Transverse colon (tissue), 4 donors: Measurements from ENCODE around the gene MAMSTR. TPM values are rescaled to one million over a fixed set of nuclear protein-coding genes. Genes with fewer than 3 reads are reported as not detected.
"Not testable (repeated sequence)": the region's sequence is repeated elsewhere in the genome, so short reads cannot be mapped to it uniquely, and the experiment has no call there.

ENCODE experiments used
- DNase-seq: peaks from one replicate; pipeline ENCODE4 v3.0.0-alpha.2; 2019
- H3K27ac ChIP-seq, 4 donors: fragments of 200-600 bp; sonication (generic); 2 replicates each; pipeline ENCODE4 v1.5.1; 2016 to 2018; ENCODE audit warnings: inconsistent platforms in 4 of 4
- H3K27me3 ChIP-seq: fragments of 200-600 bp; sonication (generic); 2 replicates; pipeline ENCODE4 v1.5.1; 2017; ENCODE audit warnings: inconsistent platforms
- H3K36me3 ChIP-seq, 4 donors: fragments of 200-600 bp; sonication (generic); 2 replicates each; pipeline ENCODE4 v1.5.1; 2017 to 2019; ENCODE audit warnings: inconsistent platforms in 4 of 4
- H3K4me1 ChIP-seq, 4 donors: fragments of 200-600 bp; sonication (generic); 2 replicates each; pipeline ENCODE4 v1.5.1; 2017 to 2020; ENCODE audit warnings: inconsistent platforms in 4 of 4
- H3K4me3 ChIP-seq, 4 donors: fragments of 200-600 bp; sonication (generic); 1 replicate in 1 of 4; 2 replicates in 3 of 4; pipeline versions ENCODE4 v1.5.1 to v1.6.1; 2017 to 2019; ENCODE audit warnings: inconsistent platforms in 4 of 4
- H3K9me3 ChIP-seq, 2 donors: fragments of 200-600 bp; sonication (generic); 2 replicates each; pipeline ENCODE4 v1.5.1; 2017 to 2019; ENCODE audit warnings: inconsistent platforms in 2 of 2
- CTCF ChIP-seq, 5 experiments: fragments of 200-600 bp in 3 of 5; fragments of 450-650 bp in 2 of 5; sonication (generic) in 3 of 5; IDR thresholded peaks; 1 replicate in 2 of 5; 2 replicates in 3 of 5; pipeline ENCODE4 v1.5.1; 2016 to 2017; ENCODE audit warnings: antibody characterized with exemption in 5 of 5, inconsistent platforms in 3 of 5, mild to moderate bottlenecking in 2 of 5, moderate library complexity in 1 of 5
- EP300 ChIP-seq: sonication (generic); formaldehyde crosslinking; IDR thresholded peaks from one replicate; pipeline ENCODE4 v1.6.1; 2017; ENCODE audit warnings: antibody characterized with exemption, low read depth
- POLR2A ChIP-seq: fragments of 450-650 bp; IDR thresholded peaks from one replicate; pipeline ENCODE4 v1.6.1; 2016; ENCODE audit warnings: antibody characterized with exemption, mild to moderate bottlenecking, moderate library complexity
- POLR2AphosphoS5 ChIP-seq, 3 donors: sonication (generic); formaldehyde crosslinking; IDR thresholded peaks; one replicate each; pipeline ENCODE4 v1.6.1; 2016; ENCODE audit warnings: antibody characterized with exemption in 3 of 3
- WGBS, 2 donors: methylation state at CpG; one replicate each; pipeline ENCODE4 v1.1.5; 2018; ENCODE audit warnings: low coverage in 1 of 2; 5-methylcytosine and 5-hydroxymethylcytosine counted together
- in situ Hi-C, 4 donors: fragments of 200-750 bp; cut with MboI; loops; one replicate each; pipeline versions ENCODE4 v1.15.0 to v1.15.1; 2017; ENCODE audit warnings: low sequenced_read_pairs in 3 of 4, low pct_ligation_motif_present in 1 of 4, low pct_unique_long_range_greater_than_20kb in 1 of 4
- intact Hi-C: fragments of 100-400 bp; cut with DNase I; formaldehyde crosslinking; loops from one replicate; pipeline ENCODE4 v1.15.1; 2023; ENCODE audit warnings: low total_unique reads
- total RNA-seq, 4 donors: library from RNA; depleted of rRNA; stranded (reverse); fragments of >200 nt; gene quantifications; one replicate each; pipeline ENCODE4 v1.1.0, GENCODE V29; 2016

MAMSTR gene
- total RNA-seq, 4 donors from 2014 or later, result 0.55 to 2.2 (median 1.6) TPM; not detected in 1

GRCh38 chr19:48680436-48681126, 38.9 kb downstream of the MAMSTR start:
- in situ Hi-C loops, result no loop called here
- Histone ChIP-seq H3K27ac (no peak overlapping the region), H3K9me3 (no peaks in the 10 kb centered on the region), H3K4me3 (no peak overlapping the region), H3K27me3 (no peaks in the 10 kb centered on the region), H3K4me1 (peaks cover 2 to 26% (median 15%) of the 10 kb centered on the region in 4 donors), H3K36me3 (no peaks in the 10 kb centered on the region)
- WGBS, 2 donors, result 82% methylated on average over 38 of the region's 45 CpGs; no CpG with 5 or more reads in 1 of the 2 donors
- no peak for DNase-seq
- intact Hi-C loops, result no loop called here
- TF ChIP-seq EP300, result no peak

GRCh38 chr19:48680006-48680405, 39.5 kb downstream of the MAMSTR start:
- DNase-seq, H3K27ac ChIP-seq, H3K27me3 ChIP-seq, H3K36me3 ChIP-seq, H3K9me3 ChIP-seq, intact Hi-C loops, in situ Hi-C loops, H3K4me3 ChIP-seq: not testable (repeated sequence)
- H3K4me1 ChIP-seq, result peaks cover 5 to 32% (median 20%) of the 10 kb centered on the region in 4 donors
- 89 to 92% methylated on average over 3 to 8 of the region's 19 CpGs for WGBS, 2 donors

- Histone ChIP-seq H3K4me1 (peaks cover 5 to 26% (median 18%) of the 10 kb centered on the region in 4 donors), H3K4me3 (no peak overlapping the region), H3K27me3 (no peaks in the 10 kb centered on the region), H3K36me3 (no peaks in the 10 kb centered on the region), H3K27ac (peak overlapping the region; percentile 52 to 65 (median 60)), H3K9me3 (no peaks in the 10 kb centered on the region)
- TF ChIP-seq POLR2AphosphoS5 (IDR thresholded peaks at IDR 0.05) (peak in 1 of 3 donors; percentile 34), EP300 (no peak)
- in situ Hi-C loops (no loop called here), intact Hi-C loops (loop anchor here (10.0 kb wide), 1 partner anchor 67 kb away; the partner anchor contains the start of genes IZUMO1 and RASIP1)
- peak; percentile 73 for DNase-seq
- 42 to 80% methylated on average over 1 to 4 of the region's 4 CpGs for WGBS, 2 donors
Measured at GRCh38 chr19:48678201-48678600, 41.3 kb downstream of the MAMSTR start.

GRCh38 chr19:48676887-48677286, 42.6 kb downstream of the MAMSTR start:
- 51 to 67% methylated on average over 5 to 13 of the region's 13 CpGs for WGBS, 2 donors
- in situ Hi-C loops (no loop called here), intact Hi-C loops (loop anchor here (10.0 kb wide), 1 partner anchor 68 kb away; the partner anchor contains the start of genes IZUMO1 and RASIP1)
- H3K36me3 ChIP-seq, result no peaks in the 10 kb centered on the region
- H3K4me1 ChIP-seq, result peaks cover 5 to 26% (median 18%) of the 10 kb centered on the region in 4 donors
- no peaks in the 10 kb centered on the region for H3K27me3 ChIP-seq
- no peak for TF ChIP-seq EP300
- no peak for TF ChIP-seq CTCF (IDR thresholded peaks at IDR 0.05)
- peak in 2 of 3 donors; percentile 12 to 65 for TF ChIP-seq POLR2AphosphoS5 (IDR thresholded peaks at IDR 0.05)
- TF ChIP-seq POLR2A, result no peak
- peak overlapping the region; percentile 45 to 65 (median 58) for H3K27ac ChIP-seq
- H3K9me3 ChIP-seq, result no peaks in the 10 kb centered on the region
- no peak overlapping the region for H3K4me3 ChIP-seq
- DNase-seq, result peak; percentile 76

GRCh38 chr19:48676487-48676886, 43.0 kb downstream of the MAMSTR start:
- WGBS, 2 donors, result 83% methylated on average over 3 to 17 of the region's 17 CpGs
- in situ Hi-C loops (no loop called here), intact Hi-C loops (loop anchor here (10.0 kb wide), 1 partner anchor 68 kb away; the partner anchor contains the start of genes IZUMO1 and RASIP1)
- Histone ChIP-seq H3K36me3 (no peaks in the 10 kb centered on the region), H3K27me3 (no peaks in the 10 kb centered on the region), H3K9me3 (no peaks in the 10 kb centered on the region), H3K4me3 (no peak overlapping the region), H3K27ac (peak overlapping the region; percentile 45 to 65 (median 58)), H3K4me1 (peaks cover 5 to 26% (median 18%) of the 10 kb centered on the region in 4 donors)
- no peak for DNase-seq
- TF ChIP-seq CTCF (IDR thresholded peaks at IDR 0.05) (no peak), POLR2A (no peak), EP300 (no peak), POLR2AphosphoS5 (IDR thresholded peaks at IDR 0.05) (no peak)
